GM18508 (cell line): ENCODE measurements around the gene GGTLC2.
"Not testable (repeated sequence)": the region's sequence is repeated elsewhere in the genome, so short reads cannot be mapped to it uniquely, and the experiment has no call there.

Experiments used
- ATAC-seq: cut with Tn5 transposase; IDR thresholded peaks from one replicate; pipeline ENCODE4 v1.9.1; 2021; ENCODE audit warnings: moderate number of reproducible peaks; ENCODE audit not compliant: insufficient read depth, unreplicated experiment

The GGTLC2 gene

DNA sequence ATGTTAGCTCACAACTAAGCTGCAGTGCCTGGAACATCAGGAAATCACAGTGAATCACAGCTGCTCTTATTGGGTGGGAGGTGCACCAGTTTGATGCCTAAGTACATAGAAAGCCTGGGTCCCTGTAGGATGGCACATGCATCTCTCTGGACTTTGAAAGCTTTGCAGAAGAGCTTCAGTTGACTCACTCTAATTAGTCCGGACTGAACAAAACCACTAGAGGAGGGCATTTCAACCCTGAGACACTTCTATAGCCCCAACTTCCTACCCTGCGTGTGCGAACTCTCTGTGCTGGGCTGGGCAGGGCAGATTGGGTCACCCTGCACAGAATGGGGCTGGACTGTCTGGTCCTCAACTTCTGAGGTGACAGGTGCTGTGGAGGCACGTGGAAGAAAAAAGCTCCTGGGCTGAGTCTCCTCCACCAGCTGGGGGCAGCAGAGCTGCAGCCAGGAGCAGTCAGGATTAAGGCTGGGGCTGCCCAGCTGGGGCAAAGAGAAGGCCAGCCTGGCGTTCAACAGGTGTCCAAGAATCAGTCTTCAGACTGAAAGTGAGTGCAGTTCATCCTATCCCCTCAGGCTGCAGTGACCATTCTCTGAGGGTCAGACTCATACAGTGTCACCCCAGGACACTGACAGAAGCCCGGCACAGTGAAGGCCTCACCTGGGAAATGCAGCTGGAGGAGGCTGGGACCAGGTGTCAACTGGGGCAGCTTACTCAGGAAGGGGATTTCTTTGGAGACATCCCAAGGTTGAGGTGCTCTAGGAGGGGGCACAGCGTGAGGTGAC, 22.1 kb downstream of the GGTLC2 start:
- no peak for ATAC-seq

DNA sequence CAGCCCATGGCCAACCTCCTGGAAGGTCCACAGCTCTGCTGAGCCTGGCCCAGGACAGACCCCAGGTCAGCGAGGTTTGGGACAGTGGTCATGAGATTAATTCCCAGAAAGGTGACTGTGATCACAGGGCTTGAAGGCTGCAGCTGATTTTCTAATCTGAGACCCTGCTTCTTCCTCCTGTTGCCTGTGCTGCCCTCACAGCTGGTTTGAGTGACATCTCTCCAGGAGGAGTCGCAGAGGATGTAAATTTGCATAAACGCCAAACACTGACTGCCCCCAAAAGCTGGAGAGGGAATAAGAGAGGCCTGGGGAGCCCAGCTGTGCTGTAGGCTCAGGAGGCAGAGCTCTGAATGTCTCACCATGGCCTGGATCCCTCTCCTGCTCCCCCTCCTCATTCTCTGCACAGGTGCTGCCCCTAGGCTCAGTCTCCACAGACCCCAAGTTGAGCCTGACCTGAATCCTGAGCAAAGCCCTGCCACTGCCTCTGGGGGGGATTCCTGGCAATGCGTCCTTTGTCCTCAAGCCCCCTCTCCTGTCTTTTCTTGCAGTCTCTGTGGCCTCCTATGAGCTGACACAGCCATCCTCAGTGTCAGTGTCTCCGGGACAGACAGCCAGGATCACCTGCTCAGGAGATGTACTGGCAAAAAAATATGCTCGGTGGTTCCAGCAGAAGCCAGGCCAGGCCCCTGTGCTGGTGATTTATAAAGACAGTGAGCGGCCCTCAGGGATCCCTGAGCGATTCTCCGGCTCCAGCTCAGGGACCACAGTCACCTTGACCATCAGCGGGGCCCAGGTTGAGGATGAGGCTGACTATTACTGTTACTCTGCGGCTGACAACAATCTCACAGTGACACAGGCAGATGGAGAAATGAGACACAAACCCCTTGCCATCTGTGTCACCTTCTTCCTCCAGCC, 23.8 kb downstream of the GGTLC2 start:
- ATAC-seq, result no peak

DNA sequence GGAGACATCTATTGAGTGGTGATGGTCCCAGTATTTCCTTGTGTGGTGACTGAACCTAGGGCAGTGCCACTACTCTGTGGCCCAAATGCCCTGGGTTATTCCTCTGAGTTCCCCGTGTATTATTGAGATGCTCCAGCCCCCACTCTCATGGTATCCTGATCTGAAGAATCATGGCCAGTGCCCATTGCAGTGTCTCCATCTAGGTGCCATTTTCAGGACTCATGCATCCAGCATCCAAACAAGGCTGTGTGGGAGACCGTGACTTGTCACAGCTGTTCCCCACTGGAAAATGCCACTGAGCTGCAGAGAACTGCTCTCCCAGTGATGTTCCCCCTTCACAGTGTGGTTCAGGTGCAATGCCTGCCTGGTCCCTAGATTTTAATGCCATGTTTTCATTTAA, 24.7 kb downstream of the GGTLC2 start:
- ATAC-seq, result no peak

- ATAC-seq, result no peak
These were observed 25.8 kb downstream of the GGTLC2 start for GRCh38 chr22:22670076-22670795.

GRCh38 chr22:22671506-22671905, 27.1 kb downstream of the GGTLC2 start:
- no peak for ATAC-seq

DNA sequence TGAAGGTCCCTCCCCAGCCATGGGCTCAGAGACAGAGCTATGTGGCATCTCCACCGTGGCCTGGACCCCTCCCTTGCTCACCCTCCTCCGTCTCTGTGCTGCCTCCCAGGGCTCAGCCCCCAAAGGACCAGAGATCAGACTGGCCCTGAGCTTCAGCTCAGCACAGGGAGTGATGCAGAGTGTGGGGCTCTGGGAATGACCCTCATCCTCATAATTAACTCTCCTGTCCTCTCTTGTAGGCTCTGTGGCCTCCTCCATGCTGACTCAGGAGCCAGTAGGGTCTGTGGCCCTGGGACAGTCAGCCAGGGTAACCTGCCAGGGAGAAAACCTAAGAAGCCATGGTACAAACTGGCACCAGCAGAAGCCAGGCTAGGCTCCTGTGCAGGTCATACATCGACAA, 28.7 kb downstream of the GGTLC2 start:
- ATAC-seq, result no peak

DNA sequence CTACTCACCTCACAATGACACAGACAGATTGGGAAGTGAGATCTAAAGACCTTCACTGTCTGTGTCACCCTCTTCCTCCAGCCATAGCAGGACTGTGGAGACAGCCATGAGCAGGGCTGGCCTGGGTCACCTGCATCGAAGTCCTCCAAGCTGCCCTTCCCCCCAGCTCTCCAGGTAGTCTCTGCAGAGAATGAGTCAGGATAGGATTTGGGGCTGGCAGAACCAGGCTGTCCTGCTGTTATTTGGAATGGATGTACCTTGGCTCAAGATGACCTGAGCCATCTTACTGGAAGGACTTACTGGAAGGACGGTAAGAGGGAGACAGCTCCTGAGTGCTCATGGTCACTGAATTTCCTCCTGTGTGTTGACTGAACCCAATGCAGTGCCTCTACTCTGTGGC, 29.2 kb downstream of the GGTLC2 start:
- no peak for ATAC-seq

- no peak for ATAC-seq
These were observed 30.1 kb downstream of the GGTLC2 start for GRCh38 chr22:22674467-22674866.

DNA sequence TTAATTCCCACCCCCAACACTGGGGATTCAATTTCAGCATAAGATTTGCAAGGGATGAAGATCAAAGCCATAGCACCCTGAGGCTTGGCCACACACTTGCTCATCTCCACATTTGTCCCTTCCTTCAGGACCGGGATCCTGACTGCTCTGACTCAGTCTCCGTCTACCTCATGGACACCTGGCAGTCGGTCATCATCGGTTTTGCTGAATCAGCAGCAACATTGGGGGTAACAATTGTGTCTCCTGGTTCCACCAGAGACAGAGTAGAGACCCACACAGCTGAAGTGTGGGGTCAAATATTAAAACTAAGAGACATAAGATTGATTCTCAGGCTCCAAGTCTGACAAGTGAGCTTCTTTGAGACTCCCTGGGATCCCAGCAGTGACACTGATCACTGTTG, 34.6 kb downstream of the GGTLC2 start:
- ATAC-seq, result no peak

DNA sequence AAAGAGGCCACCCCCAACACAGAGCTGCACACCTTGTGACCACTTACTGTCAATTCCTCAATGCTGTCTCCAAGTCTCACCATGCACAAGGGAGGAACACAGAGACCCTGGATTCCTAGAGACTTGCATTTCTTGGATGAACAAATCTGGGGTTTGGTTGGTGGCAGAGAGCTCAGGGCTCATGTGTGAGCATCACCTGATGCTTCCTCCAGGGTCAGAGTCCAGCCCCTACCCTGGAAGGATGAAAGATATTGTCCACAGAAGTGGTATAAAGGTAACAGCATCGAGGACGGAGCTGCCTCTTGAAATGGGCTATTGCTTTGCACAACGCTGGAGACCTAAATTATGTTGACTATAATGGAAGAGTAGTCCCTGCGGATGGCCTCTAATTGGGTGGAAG, 36.0 kb downstream of the GGTLC2 start:
- ATAC-seq, result no peak

DNA sequence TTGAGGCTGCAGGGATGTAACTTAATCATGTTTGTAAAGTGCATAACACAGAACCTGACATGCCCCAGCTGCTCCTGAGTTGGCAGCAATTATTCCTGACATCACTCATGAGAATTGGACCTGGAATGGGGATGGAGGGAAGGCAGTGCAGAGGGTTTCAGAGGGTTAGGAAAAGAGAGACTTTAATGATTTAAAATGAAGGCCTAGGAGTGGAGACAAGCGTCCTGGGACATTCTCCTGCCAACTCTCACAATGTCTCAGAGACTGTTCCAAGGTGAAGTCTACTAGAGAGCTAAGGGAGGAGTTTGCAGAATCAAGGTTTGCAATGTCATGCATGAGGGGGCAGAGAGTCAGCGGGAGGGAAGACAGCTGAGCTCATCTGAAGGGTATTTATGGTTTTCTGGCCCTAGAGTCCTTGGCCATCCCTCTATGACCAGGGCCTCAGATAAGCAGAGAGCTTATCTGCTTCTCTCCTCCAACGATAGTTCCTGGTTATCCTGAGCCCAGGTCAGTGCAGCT, 36.9 kb downstream of the GGTLC2 start:
- no peak for ATAC-seq

DNA sequence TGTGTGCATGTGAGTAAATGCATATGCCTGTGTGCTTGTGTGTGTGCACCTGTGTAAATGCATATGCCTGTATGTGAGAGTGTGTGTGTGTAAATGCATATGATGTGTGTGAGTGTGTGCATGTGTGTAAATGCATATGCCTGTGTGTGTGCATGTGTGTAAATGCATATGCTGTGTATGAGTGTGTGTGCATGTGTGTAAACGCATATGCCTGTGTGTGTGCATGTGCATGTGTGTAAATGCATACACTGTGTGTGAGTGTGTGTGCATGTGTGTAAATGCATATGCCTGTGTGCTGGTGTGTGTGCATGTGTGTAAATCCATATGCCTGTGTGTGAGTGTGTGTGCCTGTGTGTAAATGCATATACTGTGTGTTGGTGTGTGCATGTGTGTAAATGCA, 37.8 kb downstream of the GGTLC2 start:
- no peak for ATAC-seq

DNA sequence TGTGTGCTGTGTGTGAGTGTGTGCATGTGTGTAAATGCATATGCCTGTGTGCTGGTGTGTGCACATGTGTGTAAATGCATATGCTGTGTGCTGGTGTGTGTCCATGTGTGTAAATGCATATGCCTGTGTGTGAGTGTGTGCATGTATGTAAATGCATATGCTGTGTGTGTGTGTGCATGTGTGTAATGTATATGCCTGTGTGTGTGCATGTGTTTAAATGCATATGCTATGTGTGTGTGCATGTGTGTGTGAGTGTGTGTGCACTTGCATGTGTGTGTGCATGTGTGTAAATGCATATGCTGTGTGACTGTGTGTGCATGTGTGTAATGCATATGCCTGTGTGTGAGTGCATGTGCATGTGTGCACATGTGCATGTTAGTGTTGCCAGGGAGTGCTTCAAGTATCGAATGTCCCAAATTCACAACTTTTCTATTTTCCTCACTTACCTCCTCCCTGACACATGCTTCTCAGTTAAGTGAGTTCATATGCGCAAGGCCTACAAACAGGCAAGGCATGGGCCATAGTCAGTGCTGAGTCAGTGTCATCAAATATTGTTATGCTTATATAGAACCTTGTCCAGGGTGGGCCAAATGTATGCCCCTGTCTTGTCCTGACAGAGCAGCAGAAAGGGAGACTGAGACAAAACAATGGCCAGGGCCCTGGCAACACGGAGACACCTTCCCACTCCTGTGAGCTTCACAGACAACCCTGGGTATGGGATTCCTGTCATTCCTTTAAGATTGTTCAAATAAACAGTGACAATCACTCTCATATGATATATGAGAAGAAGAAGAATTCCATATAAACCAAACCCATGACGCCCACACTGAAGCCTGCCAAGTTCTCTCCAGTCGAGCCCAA, 38.6 kb downstream of the GGTLC2 start:
- ATAC-seq, result no peak

DNA sequence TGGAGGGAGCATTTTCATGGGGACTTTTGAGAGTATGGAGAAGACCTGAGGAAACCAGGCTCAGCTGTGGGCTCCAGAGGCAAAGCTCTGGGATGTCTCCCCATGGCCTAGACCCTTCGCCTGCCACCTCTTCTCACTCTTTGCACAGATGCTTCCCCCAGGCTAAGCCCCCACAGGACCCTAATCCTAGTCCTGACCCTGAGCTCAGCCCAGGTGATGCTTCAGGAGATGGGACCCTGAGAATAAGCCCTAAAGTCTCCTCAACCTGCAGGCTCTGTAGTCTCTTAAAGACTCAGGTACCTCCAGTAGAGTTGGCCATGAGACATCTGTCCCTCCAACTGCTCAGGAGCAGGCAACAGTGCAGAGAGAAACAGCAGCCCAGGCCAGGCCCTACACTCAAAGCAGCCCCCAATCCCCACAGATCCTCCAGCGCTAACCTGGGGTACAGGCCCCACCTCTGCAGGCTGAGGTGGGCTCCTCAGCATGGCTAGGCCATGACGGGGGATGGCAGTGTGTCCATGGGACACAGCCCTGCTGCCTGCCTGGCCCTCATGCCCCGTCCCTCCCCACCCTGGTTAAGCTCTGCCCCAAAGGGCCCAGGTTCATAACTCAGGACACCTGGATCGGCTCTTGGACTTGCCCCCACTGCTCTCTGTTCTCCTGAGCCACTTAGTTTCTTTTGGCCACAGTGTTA, 39.4 kb downstream of the GGTLC2 start:
- no peak for ATAC-seq

DNA sequence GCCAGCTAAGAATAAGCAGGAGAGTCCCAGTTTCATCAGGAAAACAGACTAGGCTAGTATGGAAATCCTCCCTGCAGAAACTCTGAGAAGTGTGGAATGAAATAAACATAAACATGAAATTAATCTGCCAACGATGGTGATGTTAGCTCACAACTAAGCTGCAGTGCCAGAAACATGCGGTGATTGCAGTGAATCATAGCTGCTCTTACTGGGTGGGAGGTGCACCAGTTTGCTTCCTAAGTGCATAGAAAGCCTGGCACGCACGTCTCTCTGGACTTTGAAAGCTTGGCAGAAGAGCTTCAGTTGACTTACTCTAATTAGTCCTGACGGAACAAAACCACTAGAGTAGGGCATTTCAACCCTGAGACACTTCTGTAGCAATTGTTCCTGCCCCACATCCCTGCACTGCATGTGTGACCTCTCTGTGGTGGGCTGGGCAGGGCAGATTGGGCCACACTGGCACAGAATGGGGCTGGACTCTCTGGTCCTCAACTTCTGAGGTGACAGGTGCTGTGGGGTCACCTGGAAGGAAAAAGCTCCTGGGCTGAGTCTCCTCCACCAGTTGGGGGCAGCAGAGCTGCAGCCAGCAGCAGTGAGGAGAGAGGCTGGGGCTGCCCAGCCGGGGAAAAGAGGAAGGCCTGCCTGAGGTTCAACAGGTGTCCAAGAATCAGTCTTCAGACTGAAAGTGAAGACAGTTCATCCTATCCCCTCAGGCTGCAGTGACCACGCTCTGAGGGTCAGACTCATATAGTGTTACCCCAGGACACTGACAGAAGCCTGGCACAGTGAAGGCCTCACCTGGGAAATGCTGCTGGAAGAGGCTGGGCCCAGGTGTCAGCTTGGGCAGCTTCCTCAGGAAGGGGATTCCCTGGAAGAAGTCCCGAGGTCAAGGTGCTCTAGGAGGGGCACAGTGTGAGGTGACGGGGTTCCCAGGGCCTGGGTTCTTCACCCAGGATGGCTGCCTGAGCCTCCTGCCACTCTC, 40.5 kb downstream of the GGTLC2 start:
- ATAC-seq, result no peak

DNA sequence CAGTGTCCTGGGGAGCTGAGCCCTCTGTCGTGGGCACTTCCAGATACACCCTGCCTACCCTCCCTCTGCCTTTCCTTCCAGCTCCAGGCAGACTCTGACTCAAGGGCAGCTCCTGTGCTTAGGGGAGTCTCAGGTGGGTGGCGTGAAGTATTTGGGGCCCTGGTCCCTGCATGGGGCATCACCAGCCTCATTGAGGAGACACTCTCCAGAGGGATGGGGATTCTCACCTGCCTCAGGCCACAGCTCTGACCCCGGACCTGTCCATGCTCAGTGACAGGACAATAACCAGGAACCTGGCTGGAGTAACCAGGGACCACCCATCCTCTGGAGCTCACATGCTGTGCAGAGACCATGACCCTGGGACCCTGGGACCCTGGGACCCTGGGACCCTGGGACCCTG, 41.2 kb downstream of the GGTLC2 start:
- ATAC-seq, result no peak

GRCh38 chr22:22686202-22687115, 42.0 kb downstream of the GGTLC2 start:
- ATAC-seq, result not testable (repeated sequence)
